ENCODE data around the gene MDM4.

MDM4 gene

DNA sequence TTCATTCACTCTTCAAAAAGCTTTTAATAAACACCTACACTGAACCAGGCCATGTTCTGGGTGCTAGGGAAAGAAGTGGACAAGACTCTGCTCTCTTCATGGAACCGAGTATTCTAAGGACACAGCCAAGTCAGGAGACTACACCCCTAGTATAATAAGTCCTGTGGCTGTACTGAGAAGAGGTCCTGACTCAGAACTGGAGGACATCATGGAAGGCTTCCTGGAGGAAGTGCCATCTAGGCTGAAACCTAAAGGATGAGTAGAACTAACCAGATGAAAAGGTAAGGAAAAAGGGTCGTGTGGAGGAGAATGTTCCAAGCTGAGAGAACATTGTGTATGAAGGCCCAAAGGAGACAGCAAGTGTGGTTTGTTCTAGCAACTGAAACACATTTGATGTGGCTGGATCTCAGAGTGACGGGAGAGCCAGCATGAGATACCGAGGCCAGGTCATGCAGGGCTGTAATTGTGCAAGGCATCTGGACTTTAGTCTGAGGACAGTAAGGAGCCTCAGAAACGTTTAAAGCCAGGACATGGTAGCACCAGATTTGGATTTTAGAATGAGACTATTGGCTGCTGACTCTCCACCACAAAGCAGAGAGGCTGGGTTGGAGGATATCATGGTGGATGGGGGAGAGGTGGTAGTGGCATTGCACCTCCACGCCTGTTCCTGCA lies 86.8 kb downstream of the MDM4 start:
- H3F3A ChIP-seq (ENCODE audit: insufficient read depth, low read length), result no peaks in the 10 kb centered on the region
- no peaks in the 10 kb centered on the region for H3K36me3 ChIP-seq (replicated peaks; ENCODE audit: insufficient read depth, low read length)
- H3K79me2 ChIP-seq (ENCODE audit: low read length), result no peaks in the 10 kb centered on the region
- no peak overlapping the region for H2AFZ ChIP-seq (ENCODE audit: low read length)
- no peak overlapping the region for H3K4me3 ChIP-seq (ENCODE audit: low read length)
- DNase-seq, result no peak
- no peaks in the 10 kb centered on the region for H4K20me1 ChIP-seq (ENCODE audit: insufficient read depth, low read length)
- TF ChIP-seq, protein P1, sequence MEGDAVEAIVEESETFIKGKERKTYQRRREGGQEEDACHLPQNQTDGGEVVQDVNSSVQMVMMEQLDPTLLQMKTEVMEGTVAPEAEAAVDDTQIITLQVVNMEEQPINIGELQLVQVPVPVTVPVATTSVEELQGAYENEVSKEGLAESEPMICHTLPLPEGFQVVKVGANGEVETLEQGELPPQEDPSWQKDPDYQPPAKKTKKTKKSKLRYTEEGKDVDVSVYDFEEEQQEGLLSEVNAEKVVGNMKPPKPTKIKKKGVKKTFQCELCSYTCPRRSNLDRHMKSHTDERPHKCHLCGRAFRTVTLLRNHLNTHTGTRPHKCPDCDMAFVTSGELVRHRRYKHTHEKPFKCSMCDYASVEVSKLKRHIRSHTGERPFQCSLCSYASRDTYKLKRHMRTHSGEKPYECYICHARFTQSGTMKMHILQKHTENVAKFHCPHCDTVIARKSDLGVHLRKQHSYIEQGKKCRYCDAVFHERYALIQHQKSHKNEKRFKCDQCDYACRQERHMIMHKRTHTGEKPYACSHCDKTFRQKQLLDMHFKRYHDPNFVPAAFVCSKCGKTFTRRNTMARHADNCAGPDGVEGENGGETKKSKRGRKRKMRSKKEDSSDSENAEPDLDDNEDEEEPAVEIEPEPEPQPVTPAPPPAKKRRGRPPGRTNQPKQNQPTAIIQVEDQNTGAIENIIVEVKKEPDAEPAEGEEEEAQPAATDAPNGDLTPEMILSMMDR (IDR thresholded peaks at IDR 0.05; ENCODE audit: low read length), result no peak
- no peak for TF ChIP-seq EZH2 (optimal IDR thresholded peaks at IDR 0.05; ENCODE audit: low read depth, low read length)
- TF ChIP-seq EZH2phosphoT487 (IDR thresholded peaks at IDR 0.05; ENCODE audit: low read length), result no peak
- no peak overlapping the region for H3K4me2 ChIP-seq (ENCODE audit: low read depth, low read length)
- H3K9me2 ChIP-seq (replicated peaks; ENCODE audit: insufficient read depth, low read length), result no peaks in the 10 kb centered on the region
- no peak overlapping the region for H3K27ac ChIP-seq (ENCODE audit: low read length)
- H3K4me1 ChIP-seq (ENCODE audit: low read length), result no peaks in the 10 kb centered on the region
- H3K9ac ChIP-seq (ENCODE audit: low read length), result no peak overlapping the region
- H3K27me3 ChIP-seq (replicated peaks; ENCODE audit: insufficient read depth, low read length), result no peaks in the 10 kb centered on the region
- no peaks in the 10 kb centered on the region for H3K9me3 ChIP-seq (replicated peaks; ENCODE audit: insufficient read depth, low read length)

DNA sequence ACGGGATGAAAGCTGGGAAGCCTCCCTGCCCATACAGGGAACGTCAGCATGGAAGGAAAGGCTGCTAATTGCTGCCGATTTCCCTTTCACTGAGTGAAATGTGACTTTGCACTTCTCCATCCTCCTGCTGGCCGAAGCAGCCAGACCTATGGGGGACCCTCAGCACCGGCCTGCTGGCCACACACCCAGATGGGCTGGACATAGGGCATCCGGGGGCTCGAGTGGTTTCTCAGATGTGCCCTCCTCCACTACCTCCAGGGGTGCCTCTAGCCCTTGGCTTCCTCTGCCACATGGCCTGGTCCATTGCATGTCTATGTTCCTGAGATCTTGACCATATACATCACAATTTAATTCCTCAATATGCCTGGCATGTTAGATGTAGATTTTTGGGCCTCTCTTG lies 89.6 kb downstream of the MDM4 start:
- Histone ChIP-seq H3K27me3 (replicated peaks; ENCODE audit: insufficient read depth, low read length) (no peaks in the 10 kb centered on the region), H3K9me3 (replicated peaks; ENCODE audit: insufficient read depth, low read length) (no peaks in the 10 kb centered on the region), H3K9ac (ENCODE audit: low read length) (no peak overlapping the region), H4K20me1 (ENCODE audit: insufficient read depth, low read length) (no peaks in the 10 kb centered on the region), H3K4me3 (ENCODE audit: low read length) (no peak overlapping the region), H2AFZ (ENCODE audit: low read length) (no peak overlapping the region), H3F3A (ENCODE audit: insufficient read depth, low read length) (no peaks in the 10 kb centered on the region), H3K9me2 (replicated peaks; ENCODE audit: insufficient read depth, low read length) (no peaks in the 10 kb centered on the region), H3K36me3 (replicated peaks; ENCODE audit: insufficient read depth, low read length) (no peaks in the 10 kb centered on the region), H3K79me2 (ENCODE audit: low read length) (no peaks in the 10 kb centered on the region), H3K27ac (ENCODE audit: low read length) (no peak overlapping the region), H3K4me1 (ENCODE audit: low read length) (no peaks in the 10 kb centered on the region), H3K4me2 (ENCODE audit: low read depth, low read length) (no peak overlapping the region)
- no peak for DNase-seq
- TF ChIP-seq EZH2 (optimal IDR thresholded peaks at IDR 0.05; ENCODE audit: low read depth, low read length), result no peak
- TF ChIP-seq, protein P1 (IDR thresholded peaks at IDR 0.05; ENCODE audit: low read length), result no peak
- no peak for TF ChIP-seq EZH2phosphoT487 (IDR thresholded peaks at IDR 0.05; ENCODE audit: low read length)
